Mucosa of gallbladder (tissue), 1 donor: ENCODE results near the gene DUSP12. TPM values are rescaled to one million over a fixed set of nuclear protein-coding genes. Genes with fewer than 3 reads are reported as not detected.
A peak's percentile ranks its signal among the peaks of the same experiment; 100 is the strongest.
"Not testable (repeated sequence)": the region's sequence is repeated elsewhere in the genome, so short reads cannot be mapped to it uniquely, and the experiment has no call there.

Experiments
- DNase-seq: peaks from one replicate; pipeline ENCODE4 v3.0.0-alpha.2; 2020; ENCODE audit warnings: low spot score
- total RNA-seq: library from RNA; stranded (reverse); gene quantifications from one replicate; pipeline ENCODE4 v1.2.1, GENCODE V29; 2021
- donor health status: DM: no; HTN: no; CAD: no.

The DUSP12 gene
- total RNA-seq, 1 donor from 2014 or later = 15.4 TPM

DNA sequence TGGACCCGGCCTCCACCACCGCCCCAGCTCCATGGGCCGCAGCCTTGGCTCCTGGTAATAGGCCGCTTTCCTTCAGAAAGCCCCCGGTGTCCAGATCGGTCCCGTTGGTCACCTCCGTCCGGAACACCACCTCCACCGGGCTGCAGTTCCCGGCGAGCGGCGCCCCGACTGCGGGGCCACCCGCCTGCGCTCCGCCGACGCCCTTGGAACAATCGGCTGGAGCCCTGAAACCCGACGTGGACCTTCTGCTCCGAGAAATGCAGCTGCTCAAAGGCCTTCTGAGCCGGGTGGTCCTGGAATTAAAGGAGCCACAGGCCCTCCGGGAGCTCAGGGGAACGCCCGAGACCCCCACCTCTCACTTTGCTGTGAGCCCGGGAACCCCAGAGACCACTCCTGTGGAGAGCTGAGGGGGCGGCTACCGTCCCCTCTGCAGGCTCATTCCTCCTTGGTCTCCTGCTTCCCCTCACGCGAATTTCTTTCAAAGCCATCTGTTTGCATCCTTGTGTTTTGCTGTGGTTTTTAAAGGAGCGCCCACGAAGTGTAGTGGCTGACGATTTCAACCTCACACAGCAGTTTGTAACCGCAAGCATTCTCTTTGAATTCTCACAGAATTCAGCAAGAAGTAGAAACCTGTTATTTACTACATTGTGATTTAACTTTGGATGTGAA, 22.2 kb upstream of the DUSP12 start:
- DNase-seq = no peak

DNA sequence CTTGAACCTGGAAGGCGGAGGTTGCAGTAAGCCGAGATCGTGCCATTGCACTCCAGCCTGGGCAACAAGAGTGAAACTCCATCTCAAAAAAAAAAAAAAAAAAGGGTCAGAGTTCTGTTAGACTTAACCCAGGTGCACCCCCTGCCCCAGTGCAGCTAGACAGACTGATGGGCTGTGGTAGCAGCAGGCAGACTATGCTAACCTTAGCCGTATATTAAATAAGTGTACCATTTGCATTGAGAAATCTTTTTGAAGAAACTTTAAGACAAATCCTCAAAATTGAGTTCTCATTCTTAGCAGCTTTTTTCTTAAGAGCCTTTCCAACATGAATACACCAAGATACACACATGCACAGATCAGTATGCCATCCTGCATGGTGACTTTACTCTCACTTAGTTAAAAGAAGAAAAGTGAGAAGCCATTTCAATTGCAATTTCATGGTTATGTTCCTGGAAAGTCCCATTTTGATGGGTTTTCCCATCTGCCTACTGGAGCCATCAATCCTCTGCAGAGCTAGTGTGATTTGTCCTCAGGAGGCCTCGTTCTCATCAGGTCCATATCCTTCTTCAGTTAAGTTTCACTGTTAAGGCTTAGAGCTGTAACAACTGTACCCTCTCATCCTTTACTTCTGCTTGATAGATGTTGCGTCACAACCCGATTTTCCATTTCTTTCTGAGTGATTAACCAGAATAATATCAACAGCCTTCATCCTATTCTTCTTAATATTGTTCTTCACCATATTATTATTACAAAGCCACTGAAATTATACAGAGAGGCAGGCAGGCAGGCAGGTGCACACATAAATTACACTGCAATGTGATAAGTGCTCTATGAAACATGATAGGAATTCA, 21.0 kb upstream of the DUSP12 start:
- no peak for DNase-seq

DNA sequence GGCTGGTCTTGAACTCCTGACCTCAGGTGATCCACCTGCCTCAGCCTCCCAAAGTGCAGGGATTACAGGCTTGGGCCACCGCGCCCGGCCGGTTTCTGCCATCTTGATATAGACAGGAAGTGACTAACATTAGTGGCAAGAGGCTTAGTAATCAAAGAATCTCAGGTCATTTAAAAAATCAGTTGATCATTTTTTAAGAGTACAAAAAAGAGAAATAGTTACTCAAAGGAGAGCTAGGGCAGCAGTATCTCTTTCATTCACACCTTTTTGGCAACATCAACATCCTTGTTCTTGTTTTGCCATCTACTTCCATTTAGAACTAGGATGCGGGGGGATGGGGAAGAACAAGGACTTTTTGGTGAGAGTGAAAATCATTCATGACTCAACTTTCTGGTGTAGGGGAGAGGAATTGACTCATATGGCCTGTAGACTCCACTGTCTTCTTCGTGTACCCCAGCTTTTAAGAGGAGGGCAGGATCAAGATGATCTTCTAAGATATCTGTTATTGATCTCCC, 19.5 kb upstream of the DUSP12 start:
- DNase-seq = no peak

DNA sequence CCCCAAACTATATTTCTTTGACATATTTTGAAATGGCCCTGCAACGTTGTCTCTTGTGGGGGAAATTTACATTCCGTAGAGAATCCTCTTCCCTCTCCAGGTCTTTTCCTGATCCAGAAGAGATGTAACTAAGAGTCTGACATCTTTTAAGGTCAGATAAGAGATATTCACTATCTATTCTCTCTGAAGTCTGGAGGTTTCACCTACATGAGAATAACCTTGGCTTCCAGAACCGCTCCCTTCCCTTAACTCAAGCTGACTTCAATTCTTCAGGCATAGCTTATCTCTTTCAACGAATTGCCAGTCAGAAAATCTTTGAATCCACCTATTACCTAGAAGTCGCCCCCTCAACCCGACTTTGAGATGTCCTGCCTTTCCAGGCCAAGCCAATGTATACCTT, 18.3 kb upstream of the DUSP12 start:
- DNase-seq = no peak

DNA sequence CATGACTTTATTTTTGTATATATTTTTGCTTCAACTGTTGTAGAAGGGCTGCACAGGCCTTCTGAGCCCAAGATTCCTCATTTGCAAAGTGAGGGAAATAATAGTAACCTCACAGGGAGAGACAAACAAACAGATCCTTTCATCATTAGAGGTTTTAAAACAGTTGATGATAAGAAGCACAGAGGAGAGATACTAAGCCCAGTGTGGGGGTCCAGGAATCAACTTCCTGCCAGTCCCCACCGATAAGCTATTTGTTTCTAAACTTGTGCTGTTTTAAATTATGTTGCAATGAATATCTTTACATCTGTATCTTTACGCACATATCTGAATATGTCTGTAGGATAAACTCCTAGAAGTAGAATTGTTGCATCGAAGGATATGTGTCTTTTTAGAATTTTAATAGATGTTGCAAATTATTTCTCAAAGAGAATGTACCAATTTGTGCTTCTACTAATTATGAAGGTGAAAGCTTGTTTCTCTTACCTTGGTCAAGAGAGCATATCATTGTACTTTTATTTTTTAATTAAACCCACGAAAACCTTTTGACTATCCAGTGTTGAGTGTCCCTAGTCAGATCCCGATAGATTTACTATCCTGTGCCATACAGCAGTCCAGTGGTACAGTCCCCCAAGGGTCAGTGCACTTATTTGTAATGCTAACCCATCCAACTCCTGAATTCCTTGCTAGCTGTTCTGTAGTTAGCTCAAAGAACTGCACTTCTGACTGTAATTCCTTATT, 17.4 kb upstream of the DUSP12 start:
- no peak for DNase-seq

DNA sequence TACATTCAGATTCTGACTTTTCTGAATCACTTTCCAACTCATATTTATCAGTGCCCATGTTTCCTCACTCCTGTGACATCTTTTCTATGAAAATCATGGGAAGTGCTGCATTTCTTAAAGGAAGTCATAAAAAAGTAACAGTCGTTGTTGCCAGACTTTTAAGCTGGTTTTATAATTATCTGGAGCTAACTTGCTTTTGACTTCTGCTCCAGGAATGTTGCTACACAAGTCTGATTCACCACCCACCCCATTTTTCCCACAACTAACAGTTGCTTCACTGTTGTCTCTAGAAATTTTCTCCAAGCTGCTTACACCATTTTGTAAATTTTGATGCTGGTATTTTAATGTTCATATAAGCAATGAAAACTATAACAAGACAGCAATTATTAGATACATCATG, 16.1 kb upstream of the DUSP12 start:
- DNase-seq = no peak

DNA sequence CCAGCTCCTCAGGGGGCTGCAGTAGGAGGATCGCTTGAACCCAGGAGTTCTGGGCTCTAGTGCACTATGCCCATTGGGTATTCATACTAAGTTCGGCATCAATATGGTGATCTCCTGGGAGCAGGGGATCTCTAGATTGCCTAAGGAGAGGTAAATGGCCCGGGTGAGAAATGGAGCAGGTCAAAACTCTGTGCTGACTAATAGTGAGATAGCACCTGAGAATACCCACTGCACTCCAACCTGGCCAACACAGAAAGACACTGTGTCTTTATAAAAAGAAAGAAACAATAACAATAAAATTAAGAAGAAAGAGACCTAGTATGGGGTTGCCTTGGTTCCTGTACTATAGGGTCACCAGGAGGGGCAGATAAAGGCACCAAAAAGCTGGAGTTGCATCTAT, 13.7 kb upstream of the DUSP12 start:
- DNase-seq = no peak

DNA sequence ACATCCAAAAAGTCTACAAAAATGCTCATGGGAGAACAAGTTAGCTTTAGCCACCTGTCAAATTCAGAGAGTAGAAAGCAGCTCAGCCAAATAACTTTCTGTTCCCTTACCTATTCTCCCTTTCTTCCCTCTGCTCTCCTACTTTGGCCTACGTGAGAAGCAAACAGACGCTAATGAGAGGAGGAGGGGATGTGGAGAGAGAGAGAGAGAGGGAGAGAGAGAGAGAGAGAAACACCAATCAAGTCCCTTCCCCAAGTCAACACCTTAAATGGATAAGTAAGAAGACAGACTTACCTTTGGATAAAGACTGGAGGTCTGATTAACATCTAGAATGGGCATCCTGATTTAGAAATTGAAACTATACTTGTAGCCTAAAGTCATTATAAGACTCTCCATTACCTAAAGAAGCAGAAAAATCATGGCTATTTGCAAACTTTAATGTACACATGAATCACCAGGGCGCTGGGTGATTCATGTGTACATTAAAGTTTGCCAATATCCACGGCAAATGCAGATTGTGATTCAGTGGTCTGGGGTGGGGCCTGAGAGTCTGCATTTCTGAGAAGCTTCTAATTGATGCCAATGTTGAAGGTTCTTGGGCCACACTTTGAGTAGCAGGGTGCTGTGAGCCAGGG, 13.1 kb upstream of the DUSP12 start:
- DNase-seq = no peak

DNA sequence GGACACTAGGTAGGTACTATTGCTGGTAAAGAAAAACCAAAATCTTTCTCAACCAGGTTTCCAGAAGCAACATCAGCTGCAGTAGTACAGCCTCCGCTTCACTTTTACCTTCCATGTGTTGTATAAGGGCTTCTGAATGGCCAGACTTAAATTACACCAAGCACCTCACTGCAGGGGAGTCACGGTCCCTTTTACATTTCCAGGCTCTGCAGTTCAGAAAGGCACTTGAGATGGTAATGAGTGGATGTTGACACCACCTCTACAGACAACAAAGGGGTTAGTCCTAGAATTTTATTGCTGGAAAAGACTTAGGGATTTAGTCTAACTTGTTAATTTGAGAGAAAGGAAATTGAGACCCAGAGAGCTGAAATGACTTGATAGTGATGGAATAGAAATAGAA, 12.0 kb upstream of the DUSP12 start:
- DNase-seq = no peak

DNA sequence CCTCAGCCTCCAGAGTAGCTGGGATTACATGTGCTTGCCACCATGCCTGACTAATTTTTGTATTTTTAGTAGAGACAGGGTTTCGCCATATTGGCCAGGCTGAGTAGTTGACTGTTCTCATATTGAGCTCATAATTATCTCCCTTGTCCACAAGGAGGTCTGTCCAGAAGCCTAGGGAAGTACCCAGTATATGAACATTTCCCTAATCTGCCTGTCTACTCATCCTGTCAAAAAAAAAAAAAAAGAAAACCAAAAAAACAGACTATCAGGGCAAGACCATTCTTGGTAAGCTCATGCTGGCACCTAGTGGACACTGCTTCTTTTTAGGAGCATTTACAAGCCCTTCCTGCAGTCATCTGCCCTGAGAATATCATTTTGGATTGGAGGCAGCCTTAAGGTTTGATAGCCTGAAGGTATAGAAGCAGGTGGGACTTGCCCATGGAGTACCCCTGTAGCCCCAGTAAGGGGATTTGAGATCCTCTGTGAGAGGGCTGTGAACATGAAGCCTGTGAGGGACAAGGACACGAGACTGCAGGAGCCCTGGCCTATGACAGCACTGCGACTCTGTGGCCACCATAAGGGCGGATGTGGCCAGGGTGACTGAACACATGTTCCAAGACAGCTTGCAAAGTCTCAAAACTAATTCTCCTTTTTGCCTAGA, 10.8 kb upstream of the DUSP12 start:
- DNase-seq = peak; percentile 46

DNA sequence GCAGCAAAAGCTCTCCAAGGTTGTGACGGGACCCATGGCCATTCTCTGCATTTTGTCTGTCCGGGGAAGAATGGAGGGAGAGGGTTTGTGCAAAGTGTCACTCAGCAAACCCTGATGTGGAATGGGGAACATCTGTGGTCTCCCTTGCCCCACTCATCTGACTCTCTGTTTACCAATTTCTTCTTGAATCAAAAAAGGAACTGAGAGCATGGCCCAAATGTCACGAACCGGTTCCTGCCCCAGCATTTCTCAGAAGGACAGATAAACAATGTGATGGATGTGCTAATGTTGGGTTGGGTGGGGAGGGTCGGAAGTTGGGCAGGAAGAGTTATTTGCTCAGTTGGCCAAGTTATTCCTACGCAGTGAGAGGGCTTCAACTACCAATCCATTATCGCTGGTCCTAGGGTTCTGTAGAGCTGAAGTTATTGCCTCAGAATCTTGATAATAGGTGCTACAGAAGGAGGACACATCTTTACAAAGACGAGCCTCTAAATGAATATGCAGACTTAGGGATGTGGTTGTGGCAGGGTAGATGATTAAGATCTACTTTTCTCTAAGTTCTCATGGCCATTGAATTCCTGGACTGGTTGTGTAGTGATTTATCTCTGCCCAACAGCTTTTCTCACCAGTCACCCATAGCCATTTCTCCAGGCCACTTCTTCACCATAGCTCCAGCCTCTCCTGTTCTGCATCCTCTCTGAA, 9.6 kb upstream of the DUSP12 start:
- DNase-seq = peak; percentile 26

DNA sequence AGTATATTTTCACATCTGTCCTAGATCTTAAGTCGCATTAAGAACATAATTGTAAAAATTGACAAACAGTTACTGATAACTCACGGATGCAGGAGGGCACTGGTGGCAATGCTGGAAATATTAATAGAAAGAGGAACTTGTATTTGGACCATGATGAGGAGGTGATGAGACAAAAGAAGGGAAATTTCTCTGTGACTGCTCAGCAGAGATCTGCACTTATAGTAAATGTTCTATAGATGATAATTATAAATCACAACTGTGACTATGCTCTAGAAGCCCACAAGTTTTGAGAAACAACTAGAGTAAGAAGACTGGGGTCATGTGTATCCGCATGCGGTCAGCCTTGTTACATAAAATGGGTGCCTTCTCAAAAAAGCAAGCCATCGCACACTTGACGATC, 8.7 kb upstream of the DUSP12 start:
- DNase-seq = no peak

DNA sequence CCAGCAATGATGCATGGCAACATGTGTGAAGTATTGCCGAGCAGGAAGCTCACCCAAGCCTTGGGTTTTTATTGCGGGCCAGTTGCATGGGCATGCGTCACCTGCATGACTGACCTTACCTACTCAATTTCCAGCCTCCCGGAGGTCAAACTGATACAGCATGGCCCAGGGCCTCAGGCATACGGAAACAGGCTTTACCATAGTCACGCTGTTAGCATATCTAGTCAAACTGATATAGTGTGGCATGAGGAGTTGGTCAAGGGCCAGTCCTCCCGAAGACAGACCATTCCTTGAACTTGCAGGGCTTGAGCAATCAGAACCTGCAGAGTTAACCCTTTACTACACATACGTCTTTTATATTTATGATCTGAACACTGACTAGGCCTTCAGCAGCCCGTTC, 6.4 kb upstream of the DUSP12 start:
- DNase-seq = no peak

DNA sequence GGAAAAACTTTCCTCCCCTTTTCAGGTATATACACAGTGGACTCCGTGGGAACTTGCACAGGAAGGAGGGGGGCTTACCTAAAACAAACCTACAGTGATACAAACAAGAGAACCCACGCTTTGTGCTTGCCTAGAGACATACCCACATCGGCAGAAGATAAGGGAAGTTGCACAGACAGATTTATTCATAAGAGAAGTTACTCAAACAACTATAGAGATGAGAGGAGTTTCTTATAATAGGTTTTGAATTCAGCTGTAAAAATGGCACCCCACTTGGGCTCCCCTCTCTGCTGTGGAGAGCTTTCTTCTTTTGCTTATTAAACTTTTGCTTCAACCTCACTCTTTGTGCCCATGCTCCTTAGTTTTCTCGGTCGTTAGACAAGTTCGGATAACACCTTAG, 1.8 kb upstream of the DUSP12 start:
- no peak for DNase-seq

DNA sequence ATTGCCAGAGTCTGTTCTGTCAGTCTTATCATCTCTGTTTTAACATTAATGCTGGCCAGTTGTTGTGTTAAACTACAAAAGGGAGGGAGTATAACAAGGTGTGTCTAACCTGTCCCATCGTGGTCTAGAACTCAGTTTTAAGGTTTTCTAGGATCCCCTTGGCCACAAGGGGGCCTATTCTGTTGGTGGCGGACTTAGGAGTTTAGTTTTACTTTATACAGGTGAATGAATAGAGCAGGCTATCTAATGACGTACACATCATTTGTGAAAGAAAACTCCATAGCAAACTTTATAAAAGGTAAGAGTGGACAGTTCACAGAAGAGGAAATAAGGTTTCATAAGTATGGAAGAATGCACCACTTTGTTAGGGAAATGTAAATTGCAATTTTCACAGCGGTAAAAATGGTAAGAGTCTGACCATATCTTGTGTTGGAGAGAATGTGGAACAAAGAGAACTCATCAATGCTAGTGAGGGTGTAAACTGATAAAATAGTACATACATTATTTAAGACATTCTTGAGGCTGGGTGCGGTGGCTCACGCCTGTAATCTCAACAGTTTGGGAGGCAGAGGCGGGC, 14.0 kb downstream of the DUSP12 start:
- DNase-seq = no peak

DNA sequence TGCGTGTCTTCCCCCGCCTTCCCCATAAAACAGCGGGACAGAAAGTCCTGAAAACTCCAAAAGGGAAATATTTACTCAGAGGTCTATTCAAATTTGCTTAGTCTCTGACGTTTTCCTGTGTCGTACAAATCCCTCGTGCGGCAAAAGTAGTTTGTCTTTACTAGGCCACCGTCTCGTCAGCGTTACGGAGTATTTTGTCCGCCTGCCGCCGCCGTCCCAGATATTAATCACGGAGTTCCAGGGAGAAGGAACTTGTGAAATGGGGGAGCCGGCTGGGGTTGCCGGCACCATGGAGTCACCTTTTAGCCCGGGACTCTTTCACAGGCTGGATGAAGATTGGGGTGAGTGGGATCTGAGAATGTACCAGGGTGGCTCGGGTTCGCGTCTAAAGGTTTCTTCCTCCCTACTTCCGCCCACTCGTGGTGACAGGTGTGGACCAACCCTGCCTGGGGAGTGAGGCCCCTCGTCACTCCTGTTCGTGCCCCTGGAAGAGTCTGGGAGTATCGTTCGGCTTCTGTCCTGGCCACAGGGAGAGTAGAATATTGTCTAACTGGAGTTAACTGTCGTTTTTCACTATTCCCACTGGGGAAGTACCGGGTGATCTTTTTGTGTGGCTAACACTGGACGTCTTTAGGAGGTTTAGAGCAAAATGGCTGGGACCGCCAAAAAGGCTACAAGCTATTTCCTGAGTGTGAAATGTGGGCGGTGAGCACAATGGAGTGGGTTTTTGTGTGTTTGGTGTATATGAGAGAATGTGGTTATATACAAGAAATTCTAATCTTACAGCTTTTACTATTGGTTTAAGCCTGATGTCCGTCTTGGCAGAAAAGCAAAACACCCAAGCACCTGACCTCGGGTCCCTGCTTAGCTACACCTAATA, 16.8 kb downstream of the DUSP12 start, which contains the start of gene ATF6:
Gene ATF6, plus strand, starts transcription at position 219 of the 880 bp plus-strand sequence. Its CDS starts 41 bp downstream, at position 260.
- DNase-seq = peak; percentile 93

DNA sequence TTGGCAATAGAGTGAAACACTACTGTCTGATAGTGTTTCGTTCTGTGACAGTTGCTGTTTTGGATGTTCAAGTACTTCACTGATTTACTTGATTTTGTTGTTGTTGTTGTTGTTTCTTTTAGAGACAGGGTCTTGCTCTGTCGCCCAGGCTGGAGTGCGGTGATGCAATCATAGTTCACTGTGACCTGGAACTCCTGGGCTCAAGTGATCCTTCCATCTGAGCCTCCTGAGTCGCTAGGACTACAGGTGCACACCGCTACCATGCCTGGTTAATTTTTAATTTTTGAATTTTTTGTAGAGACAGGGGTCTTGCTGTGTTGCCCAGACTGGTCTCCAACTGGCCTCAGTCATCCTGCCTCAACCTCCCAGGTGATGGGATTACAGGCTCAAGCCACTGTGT, 18.9 kb downstream of the DUSP12 start:
- DNase-seq = no peak

DNA sequence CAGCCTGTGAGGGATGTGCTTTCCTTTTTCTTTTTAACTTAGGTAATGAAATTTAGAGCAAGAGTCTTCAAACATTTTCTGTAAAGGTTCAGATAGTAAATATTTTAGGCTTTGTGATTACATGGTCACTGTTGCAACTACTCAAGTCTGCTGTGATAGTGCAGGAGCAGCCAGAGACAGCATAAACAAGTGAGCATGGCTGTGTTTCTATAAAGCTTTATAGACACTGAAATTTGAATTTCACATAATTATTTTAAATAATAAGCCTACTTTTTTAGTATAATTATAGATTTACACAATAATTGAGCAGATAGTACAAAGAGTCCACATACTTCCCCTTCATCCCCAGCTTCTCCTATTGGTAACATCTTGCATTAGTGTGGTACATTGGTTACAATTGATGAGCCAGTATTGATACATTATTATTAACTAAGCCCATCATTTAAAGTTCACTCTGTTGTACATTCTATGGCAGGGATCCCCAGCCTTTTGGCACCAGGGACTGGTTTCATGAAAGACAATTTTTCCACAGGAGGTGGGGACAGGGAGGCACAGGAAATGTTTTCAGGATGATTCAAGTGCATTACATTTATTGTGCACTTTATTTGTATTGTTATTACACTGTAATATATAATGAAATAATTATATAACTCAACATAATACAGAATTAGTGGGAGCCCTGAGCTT, 19.5 kb downstream of the DUSP12 start:
- DNase-seq = no peak

DNA sequence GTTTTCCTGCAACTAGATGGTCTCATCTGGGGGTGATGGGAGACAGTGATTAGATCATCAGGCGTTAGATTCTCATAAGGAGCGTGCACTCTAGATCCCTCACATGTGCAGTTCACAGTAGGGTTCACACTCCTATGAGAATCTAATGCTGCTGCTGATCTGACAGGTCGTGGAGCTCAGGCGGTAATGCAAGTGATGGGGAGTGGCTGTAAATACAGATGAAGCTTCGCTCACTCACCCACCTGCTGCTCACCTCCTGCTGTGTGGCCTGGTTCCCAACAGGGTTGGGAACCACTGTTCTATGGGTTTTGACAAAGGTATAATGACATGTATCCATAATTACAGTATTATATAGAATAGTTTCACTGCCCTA, 20.1 kb downstream of the DUSP12 start:
- DNase-seq = not testable (repeated sequence)
